GM19351 (cell line): ENCODE results near the gene PDCL2.

Source experiments
- ATAC-seq: cut with Tn5 transposase; IDR thresholded peaks from one replicate; pipeline ENCODE4 v1.9.1; 2021; ENCODE audit warnings: mild to moderate bottlenecking, moderate library complexity; ENCODE audit not compliant: unreplicated experiment

The PDCL2 gene

DNA sequence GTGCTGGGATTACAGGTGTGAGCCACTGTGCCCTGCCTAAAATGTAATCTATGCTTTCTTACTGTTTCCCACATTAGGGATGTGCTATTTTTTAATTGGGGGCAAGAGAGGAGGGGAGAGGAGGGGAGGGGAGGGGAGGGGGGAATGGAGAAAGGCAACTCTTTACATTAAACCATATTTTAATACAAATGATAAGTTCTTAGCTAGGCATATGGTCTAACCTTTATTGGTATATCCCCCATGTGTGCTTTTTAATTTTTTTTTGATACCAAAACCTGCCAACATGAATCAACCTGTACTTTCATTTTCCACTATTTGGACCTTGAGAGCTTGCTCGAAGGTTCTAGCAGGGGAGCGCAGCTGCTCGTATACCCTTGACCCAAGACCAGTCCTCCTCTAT lies 51.8 kb downstream of the PDCL2 start:
- no peak for ATAC-seq

DNA sequence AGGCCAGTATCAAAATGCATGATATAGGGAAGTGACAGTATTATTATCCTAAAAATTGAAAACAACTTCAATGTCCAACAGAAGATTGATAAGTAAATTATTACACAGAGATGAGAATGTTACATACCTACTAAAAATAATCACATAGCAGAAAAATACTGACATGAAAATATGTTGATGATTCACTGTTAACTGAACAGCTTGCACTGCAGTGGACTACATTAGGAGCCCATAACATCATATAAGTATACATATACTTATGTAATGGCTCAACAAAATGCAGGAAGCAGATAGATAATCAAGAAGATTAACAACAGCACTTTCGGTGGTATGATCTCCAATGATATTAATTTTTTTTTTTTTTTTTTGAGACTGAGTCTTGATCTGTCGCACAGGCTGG lies 52.4 kb downstream of the PDCL2 start:
- ATAC-seq: no peak

DNA sequence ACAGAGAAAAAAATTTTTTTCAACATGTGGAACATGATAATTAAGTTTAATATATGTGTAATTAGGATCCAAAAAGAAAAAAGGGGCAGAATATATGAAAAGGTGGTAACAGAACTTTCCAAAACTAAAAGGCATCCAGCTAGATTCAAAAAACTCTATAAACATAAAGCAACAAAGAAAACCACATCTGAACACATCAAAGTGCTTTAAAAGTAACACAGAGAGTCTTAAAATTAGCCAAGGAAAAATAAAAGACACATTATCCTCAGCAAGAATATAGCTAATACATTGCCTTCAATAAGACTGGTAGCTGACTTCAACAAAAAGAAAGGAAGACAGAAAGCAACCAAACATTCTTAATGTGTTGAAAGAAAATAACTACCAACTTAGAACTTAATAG lies 53.5 kb downstream of the PDCL2 start:
- no peak for ATAC-seq

DNA sequence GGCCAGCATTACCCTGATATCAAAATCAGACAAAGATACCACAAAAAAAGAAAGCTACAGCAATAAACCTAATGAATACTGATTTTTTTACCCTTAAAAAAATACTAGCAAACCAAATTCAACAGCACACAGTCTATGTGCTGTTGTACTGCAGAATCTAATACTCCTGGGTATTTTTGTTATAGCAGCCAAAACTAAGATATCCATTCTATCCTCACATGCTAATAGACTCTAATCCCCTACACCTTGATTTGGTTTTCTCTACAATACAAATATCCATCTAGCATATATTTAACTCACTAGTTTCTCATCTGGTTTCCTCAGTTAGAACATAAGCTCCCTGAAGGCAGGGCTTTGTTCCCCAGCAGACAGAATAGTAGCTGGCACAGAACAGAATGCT lies 57.7 kb downstream of the PDCL2 start:
- no peak for ATAC-seq

DNA sequence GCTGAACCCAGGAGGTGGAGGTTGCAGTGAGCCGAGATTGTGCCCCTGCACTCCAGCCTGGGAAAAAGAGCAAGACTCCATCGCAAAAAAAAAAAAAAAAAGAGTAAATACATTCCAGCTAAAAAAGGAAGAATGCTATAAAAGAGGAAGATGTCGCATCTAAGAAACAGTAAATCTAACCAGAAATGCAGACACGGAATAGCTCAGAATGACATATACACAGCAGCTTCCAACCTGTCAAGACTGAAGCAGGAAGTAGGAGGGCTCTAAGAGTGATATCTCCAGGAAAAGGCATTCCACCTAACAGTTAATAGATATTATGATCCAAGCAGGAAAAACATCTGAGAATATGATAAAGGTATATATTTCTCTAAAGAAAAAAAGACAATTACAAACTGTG lies 61.4 kb downstream of the PDCL2 start:
- no peak for ATAC-seq

DNA sequence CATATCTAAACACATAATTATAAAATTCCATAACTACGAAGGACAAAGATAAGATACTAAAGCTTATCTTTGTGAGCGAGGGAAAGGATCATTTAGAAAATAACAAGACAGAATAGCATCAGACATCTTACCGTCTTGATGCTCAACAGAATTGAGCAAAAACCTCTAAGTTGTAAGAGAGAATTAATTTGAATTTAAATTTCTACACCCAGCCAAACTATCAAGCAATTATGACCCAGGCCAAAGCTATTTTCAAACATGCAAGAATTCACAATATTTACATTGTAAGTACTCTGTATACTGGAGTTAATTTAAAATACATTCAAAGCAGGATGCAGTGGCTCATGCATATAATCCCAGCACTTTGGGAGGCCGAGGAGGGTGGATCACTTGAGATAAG lies 61.9 kb downstream of the PDCL2 start:
- no peak for ATAC-seq

DNA sequence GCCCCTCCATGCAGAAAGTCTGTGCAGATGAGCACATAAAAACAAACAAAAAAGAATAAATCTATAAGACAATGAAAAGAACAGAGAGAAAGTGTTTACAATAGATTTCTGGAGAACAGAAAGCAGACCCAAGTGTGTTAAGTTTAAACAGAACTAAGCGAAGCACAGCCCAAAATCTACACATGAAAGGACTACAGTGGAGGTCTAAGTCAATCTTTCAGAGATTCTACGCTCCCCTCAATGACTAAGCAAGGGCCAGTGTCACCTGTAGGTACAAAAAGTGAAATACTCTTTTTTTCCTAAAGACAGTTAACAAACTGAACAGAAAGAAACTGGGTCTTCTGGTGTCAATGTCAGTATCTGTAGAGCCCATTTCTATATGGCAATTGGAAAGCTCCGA lies 63.6 kb downstream of the PDCL2 start:
- no peak for ATAC-seq

DNA sequence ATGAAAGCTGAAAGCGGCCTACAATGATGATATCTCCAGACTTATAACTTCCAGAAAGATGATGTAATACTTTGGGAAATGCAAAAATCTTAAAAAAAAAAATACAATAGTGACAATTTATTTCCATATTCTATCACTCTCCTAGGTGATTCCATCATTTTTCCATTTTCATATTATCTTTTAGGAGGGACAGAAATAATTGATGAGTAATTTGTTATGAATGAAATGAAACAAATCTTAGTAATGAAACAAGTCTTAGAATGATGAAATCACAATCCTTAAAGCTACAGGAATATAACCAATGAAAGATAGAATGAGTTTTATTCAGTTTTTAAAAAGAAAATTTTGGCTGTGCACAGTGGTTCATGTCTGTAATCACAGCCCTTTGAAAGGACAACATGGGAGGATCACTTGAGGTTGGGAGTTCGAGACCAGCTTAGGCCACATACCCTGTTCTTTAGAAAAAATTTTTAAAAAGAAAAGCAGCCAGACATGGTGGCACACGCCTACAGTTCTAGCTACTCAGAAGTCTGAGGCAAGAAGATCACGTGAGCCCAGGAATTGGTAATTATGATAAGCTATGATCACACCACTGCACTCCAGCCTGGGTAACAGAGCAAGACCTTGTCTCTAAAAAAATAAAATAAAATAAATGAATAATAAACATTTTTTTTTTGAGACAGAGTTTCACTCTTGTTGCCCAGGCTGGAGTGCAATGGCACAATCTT lies 67.0 kb downstream of the PDCL2 start:
- no peak for ATAC-seq

DNA sequence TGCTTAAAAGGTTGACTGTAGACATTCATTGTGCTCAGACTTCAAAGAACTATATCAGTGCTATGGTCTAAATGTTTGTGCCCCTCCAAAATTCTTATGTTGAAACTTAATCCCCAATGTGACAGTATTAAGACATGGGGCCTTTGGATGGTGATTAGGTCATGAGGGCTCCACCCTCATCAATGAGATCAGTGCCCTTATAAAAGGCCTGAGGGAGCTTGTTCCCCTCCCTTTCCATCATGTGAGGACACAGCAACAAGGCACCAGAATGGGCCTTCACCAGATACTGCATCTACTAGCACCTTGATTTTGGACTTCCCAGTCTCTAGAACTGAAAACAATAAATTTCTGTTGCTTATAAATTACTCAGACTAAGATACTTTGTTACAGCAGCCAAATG lies 73.6 kb downstream of the PDCL2 start:
- no peak for ATAC-seq

DNA sequence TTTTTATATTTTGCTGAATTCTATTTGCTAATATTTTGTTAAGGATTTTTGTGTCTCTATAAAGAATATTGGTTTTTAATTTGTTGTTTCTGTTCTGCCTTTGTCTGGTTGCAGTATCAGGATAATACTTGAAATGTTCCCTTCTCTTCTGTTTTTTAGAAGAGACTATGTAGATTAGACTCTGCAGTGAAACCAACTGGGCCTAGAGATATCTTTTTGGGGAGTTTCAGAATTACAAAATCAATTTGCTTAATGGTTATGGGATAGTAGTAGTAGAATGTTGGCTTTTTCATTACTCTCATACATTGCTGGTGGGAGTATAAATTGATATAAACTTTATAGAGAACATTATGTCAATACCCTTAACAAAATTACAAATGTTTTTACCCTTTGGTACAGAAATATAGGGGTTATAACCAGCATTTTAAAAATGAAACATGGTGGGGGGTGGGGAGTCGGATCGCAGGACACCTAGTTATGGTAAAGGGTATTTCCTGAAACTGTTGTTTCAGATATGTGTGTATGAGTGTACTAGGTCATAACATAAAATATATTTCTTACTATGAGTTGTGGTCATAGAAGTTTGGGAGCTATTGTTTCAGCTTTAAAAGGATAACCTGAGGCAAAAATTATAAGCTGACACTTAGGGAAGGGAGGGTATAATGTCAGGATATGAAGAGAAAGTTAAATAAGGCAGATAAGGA lies 74.4 kb downstream of the PDCL2 start:
- peak; percentile 82 for ATAC-seq

DNA sequence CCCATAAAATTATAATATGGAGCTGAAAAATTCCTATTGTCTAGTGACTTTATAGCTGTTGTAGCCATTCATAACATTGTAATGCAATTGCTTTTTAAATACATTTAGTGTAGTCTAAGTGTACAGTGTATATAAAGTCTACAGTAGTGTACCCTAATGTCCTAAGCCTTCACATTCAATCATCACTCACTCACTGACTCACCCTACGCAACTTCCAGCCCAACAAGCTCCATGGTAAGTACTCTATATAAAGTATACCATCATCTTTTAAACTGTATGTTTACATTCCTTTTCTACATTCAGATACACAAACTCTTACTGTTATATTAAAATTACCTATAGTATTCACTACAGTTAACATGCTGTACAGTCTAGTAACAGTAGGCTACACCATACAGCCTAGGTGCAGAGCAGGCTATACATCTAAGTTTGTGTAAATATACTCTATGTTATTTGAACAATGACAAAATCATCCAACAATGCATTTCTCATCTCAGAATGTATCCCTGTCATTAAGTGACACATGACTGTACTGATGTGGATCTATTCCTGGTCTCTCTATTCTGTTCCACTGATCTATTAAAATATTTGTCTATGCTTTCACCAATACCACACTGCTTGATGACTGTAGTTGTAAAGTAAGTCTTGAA lies 79.0 kb downstream of the PDCL2 start:
- ATAC-seq: no peak

DNA sequence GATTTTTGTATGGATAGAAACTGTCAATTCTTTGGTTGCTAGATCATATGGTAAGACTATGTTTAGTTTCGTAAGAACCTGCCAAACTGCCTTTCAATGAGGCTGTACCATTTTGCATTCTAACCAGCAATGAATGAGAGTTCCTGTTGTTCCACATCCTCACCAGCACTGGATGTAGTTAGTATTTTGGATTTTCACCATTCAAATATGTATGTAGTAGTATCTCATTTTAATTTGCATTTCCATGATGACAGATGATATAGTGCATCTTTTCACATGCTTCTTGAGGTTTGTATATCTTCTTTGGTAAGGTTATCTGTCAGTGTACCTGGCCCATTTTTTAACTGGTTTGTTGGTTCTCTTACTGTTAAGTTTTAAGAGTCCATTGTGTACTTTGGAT lies 80.0 kb downstream of the PDCL2 start:
- no peak for ATAC-seq

DNA sequence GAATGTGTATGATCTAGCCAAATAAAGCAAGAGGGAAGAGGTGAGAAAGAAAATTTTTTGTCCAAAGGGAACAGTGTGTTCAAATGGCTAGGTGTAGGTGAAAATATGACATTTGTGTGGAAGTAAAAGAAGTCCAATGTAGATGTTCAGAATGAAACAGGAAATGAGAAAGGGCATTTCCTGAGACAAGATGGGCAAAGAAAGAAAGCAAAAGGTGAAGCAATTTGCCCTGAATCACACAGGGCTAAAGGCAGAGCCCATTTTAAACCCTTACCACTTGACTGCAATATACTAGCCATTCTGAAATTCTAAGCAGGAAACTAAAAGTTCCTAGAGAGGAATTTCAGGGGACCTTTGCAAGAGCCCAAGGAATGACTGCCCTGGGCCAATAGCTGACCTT lies 81.4 kb downstream of the PDCL2 start:
- ATAC-seq: no peak

DNA sequence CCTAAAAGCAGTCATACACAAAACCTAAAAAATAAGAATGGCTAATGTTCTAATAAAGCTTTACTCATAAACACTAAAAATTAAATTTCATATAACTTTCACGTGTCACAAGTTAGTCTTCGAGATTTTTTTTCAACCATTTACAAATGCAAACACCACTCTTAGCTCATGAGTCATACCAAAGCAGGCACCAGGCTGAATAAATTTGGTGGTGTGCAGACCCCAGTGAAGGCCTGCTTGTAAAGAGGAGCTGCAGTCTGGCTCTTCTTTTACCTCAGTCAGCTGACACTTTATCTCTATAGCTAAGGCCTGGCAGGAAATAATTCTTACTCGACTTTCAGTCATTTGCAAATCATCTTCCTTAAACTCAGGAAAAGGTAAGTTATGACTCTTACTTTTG lies 82.8 kb downstream of the PDCL2 start:
- no peak for ATAC-seq

DNA sequence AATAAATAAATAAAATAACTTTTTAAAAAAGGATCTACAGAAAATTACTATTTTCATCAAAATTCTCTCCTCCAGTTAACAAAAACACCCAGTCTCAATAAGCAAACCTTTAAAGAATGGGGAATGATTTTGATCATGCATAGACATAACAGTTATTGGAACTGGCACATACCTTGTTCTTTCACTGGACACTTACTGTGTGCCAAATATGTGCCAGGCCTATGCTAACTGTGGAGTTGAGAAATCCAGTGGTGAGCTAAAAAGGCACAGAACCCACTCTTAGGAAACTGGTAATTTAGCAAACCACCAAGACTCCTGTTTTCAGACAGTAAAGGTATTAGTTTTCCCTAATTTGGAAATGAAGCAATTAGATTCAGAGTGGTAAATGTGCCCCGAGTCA lies 84.4 kb downstream of the PDCL2 start:
- ATAC-seq: no peak
